Keratinocyte (primary cell): ENCODE measurements around the gene GCC2. TPM values are rescaled to one million over a fixed set of nuclear protein-coding genes. Genes with fewer than 3 reads are reported as not detected.

Experiments
- DNase-seq: peaks from one replicate; pipeline ENCODE4 v3.0.0-alpha.2; 2011; ENCODE audit warnings: low read depth, missing footprints, low spot score
- FAIRE-seq: peaks from 2 replicates; lab custom pipeline; 2011; peaks lifted over from hg19 to GRCh38; lab: Jason Lieb, UNC
- H2AFZ ChIP-seq: 2 replicates; pipeline ENCODE4 v1.6.0; 2012; ENCODE audit warnings: low read length, control low read depth, inconsistent platforms; ENCODE audit not compliant: control insufficient read depth
- H3K27ac ChIP-seq: 2 replicates; pipeline ENCODE4 v1.5.1; 2011; ENCODE audit warnings: low read length; ENCODE audit not compliant: control insufficient read depth, insufficient read depth
- H3K27me3 ChIP-seq: 3 replicates; pipeline ENCODE4 v1.6.0; 2011; ENCODE audit warnings: low read length; ENCODE audit not compliant: control insufficient read depth, insufficient read depth; ENCODE audit errors: extremely low read depth
- H3K36me3 ChIP-seq, 2 experiments: 2 replicates in 1 of 2; 3 replicates in 1 of 2; pipeline ENCODE4 v1.5.1; 2011; ENCODE audit warnings: low read length in 2 of 2, mild to moderate bottlenecking in 1 of 2; ENCODE audit not compliant: control insufficient read depth in 2 of 2, insufficient read depth in 2 of 2; ENCODE audit errors: extremely low read depth in 1 of 2
- H3K4me1 ChIP-seq: 3 replicates; pipeline ENCODE4 v1.5.1; 2011; ENCODE audit warnings: low read length; ENCODE audit not compliant: control insufficient read depth, insufficient read depth; ENCODE audit errors: extremely low read depth
- H3K4me2 ChIP-seq: 3 replicates; pipeline ENCODE4 v1.6.0; 2011; ENCODE audit warnings: low read depth, low read length; ENCODE audit not compliant: control insufficient read depth, insufficient read depth; ENCODE audit errors: extremely low read depth
- H3K4me3 ChIP-seq, 3 experiments: fragments of 200-600 bp in 1 of 3; sonication (generic) in 1 of 3; 2 replicates in 2 of 3; 3 replicates in 1 of 3; pipeline ENCODE4 v1.5.1; 2011 to 2016; ENCODE audit warnings: low read length in 3 of 3, mild to moderate bottlenecking in 3 of 3, control low read depth in 2 of 3, inconsistent platforms in 1 of 3, low read depth in 1 of 3, mixed read lengths in 1 of 3, mixed run types in 1 of 3, moderate library complexity in 1 of 3; ENCODE audit not compliant: control insufficient read depth in 2 of 3, insufficient read depth in 2 of 3; ENCODE audit errors: extremely low read depth in 1 of 3
- H3K79me2 ChIP-seq: 2 replicates; pipeline ENCODE4 v1.6.0; 2012; ENCODE audit warnings: low read length; ENCODE audit not compliant: control insufficient read depth, insufficient read depth
- H3K9ac ChIP-seq: 3 replicates; pipeline ENCODE4 v1.6.0; 2011; ENCODE audit warnings: low read length; ENCODE audit not compliant: control insufficient read depth, insufficient read depth; ENCODE audit errors: extremely low read depth
- H3K9me1 ChIP-seq: 3 replicates; pipeline ENCODE4 v1.6.0; 2011; ENCODE audit warnings: low read length; ENCODE audit not compliant: control insufficient read depth, insufficient read depth; ENCODE audit errors: extremely low read depth
- H3K9me3 ChIP-seq: 2 replicates; pipeline ENCODE4 v1.5.1; 2012; ENCODE audit warnings: low read depth, low read length; ENCODE audit not compliant: control insufficient read depth
- H4K20me1 ChIP-seq: 3 replicates; pipeline ENCODE4 v1.6.0; 2011; ENCODE audit warnings: low read length; ENCODE audit not compliant: control insufficient read depth, insufficient read depth; ENCODE audit errors: extremely low read depth
- EZH2 ChIP-seq: IDR thresholded peaks from one replicate; pipeline ENCODE4 v1.6.1; 2012; ENCODE audit warnings: inconsistent platforms, mild to moderate bottlenecking, low read length, moderate library complexity
- dilution Hi-C: fragments of 300-500 bp; cut with MboI; formaldehyde crosslinking; loops from one replicate; pipeline ENCODE4 v1.7.0; 2020; ENCODE audit warnings: low sequenced_read_pairs; ENCODE audit not compliant: extremely low pct_ligation_motif_present
- polyA plus RNA-seq, 5 experiments: library from polyadenylated mRNA; depleted of rRNA in 3 of 5; stranded (reverse) in 3 of 5; stranded (forward) in 1 of 5; unstranded in 1 of 5; fragments of >200 nt; gene quantifications; 1 replicate in 1 of 5; 2 replicates in 3 of 5; 3 replicates in 1 of 5; pipeline versions ENCODE4 v1.2.1 to v1.2.3, GENCODE V29; 2011 to 2012; ENCODE audit warnings: missing spikeins in 2 of 5, low read depth in 1 of 5, low replicate concordance in 1 of 5
- TF ChIP-seq, protein P1 (sequence below), 3 experiments: IDR thresholded peaks in 1 of 3; conservative IDR thresholded peaks in 1 of 3; optimal IDR thresholded peaks in 1 of 3; 2 replicates in 2 of 3; 3 replicates in 1 of 3; pipeline versions ENCODE3 to v1.5.1; 2011; ENCODE audit warnings: low read length in 3 of 3, mild to moderate bottlenecking in 3 of 3, moderate library complexity in 2 of 3, control low read depth in 1 of 3, inconsistent platforms in 1 of 3; ENCODE audit not compliant: insufficient read depth in 2 of 3; ENCODE audit errors: extremely low read depth in 1 of 3

The GCC2 gene
- polyA plus RNA-seq, 1 donor (not counting 4 experiments of a cell fraction or from before 2014, with no cell fraction given): 8.4 TPM

DNA sequence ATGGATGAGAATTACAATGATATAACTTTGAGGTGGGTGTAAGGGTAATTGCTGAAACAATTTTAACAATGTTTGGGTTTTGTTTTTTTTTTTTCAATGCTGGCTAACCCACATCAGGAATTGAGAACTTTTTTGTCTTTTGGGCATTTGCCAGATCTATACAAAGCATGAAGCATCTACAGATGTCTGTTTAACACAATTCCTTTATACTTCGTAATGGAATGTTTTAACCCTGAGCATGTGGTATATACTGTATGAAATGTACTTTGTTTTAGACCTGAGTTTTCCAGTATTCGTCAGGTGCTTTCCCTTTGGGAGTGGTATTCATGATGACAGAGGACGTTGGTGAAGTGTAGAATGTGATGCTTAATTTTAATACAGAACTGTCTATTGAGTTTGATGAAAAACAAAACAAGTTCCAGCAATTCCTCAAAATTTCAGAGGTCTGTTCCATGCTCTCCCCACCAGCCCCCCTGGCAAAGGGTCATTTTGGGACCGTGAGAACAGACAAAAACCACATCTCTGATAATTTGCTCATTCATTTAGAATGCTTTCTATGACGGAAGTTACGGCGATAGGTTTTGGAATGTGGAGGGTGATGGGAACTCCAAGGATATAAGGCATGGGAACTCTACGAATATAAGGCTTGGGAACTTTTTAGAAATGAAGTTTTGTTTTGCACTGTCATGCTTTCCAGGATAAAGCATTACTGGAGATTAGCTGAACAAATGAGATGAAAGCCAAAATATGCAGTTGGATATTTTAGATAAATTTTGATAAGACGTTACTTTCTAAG lies 99.4 kb downstream of the GCC2 start:
- no peak overlapping the region for H3K4me2 ChIP-seq
- TF ChIP-seq, protein P1, sequence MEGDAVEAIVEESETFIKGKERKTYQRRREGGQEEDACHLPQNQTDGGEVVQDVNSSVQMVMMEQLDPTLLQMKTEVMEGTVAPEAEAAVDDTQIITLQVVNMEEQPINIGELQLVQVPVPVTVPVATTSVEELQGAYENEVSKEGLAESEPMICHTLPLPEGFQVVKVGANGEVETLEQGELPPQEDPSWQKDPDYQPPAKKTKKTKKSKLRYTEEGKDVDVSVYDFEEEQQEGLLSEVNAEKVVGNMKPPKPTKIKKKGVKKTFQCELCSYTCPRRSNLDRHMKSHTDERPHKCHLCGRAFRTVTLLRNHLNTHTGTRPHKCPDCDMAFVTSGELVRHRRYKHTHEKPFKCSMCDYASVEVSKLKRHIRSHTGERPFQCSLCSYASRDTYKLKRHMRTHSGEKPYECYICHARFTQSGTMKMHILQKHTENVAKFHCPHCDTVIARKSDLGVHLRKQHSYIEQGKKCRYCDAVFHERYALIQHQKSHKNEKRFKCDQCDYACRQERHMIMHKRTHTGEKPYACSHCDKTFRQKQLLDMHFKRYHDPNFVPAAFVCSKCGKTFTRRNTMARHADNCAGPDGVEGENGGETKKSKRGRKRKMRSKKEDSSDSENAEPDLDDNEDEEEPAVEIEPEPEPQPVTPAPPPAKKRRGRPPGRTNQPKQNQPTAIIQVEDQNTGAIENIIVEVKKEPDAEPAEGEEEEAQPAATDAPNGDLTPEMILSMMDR (optimal IDR thresholded peaks at IDR 0.05 in 1 of 3, IDR thresholded peaks at IDR 0.05 in 1 of 3, conservative IDR thresholded peaks at IDR 0.05 in 1 of 3; ENCODE audit: extremely low read depth in 1 of 3, insufficient read depth in 2 of 3, low read length in 3 of 3): no peak
- no peak for TF ChIP-seq EZH2
- no peak overlapping the region for H3K4me3 ChIP-seq
- H3K9me3 ChIP-seq: no peaks in the 10 kb centered on the region
- H3K27ac ChIP-seq: no peak overlapping the region
- DNase-seq (no peak), FAIRE-seq (no peak)
- H3K36me3 ChIP-seq: no peaks in the 10 kb centered on the region
- no peaks in the 10 kb centered on the region for H3K9me1 ChIP-seq
- no peak overlapping the region for H2AFZ ChIP-seq
- H3K9ac ChIP-seq: no peak overlapping the region
- no peaks in the 10 kb centered on the region for H3K4me1 ChIP-seq
- no peaks in the 10 kb centered on the region for H4K20me1 ChIP-seq
- dilution Hi-C loops: no loop called here
- H3K79me2 ChIP-seq: peaks cover 73% of the 10 kb centered on the region
- H3K27me3 ChIP-seq: no peaks in the 10 kb centered on the region

DNA sequence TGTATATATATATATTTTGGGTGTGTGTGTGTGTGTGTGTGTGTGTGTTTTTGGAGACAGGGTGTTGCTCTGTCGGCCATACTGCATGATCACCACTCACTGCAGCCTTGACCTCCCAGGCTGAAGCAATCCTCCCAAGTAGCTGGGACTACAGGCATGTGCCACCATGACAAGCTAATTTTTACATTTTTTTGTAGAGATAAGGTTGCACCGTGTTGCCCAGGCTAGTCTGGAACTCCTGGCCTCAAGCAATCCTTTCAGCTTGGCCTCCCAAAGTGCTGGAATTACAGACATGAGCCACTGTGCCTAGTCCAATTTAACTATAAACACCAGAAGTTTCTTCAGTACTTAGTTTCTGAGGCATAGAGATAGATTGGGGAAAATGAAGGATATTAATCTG lies 103.6 kb downstream of the GCC2 start:
- H3K9me1 ChIP-seq: no peaks in the 10 kb centered on the region
- TF ChIP-seq, protein P1 (optimal IDR thresholded peaks at IDR 0.05 in 1 of 3, IDR thresholded peaks at IDR 0.05 in 1 of 3, conservative IDR thresholded peaks at IDR 0.05 in 1 of 3; ENCODE audit: extremely low read depth in 1 of 3, insufficient read depth in 2 of 3, low read length in 3 of 3): no peak
- no peak for TF ChIP-seq EZH2
- FAIRE-seq (no peak), DNase-seq (no peak)
- H3K4me3 ChIP-seq: no peak overlapping the region
- no peak overlapping the region for H2AFZ ChIP-seq
- peaks cover 77% of the 10 kb centered on the region for H3K79me2 ChIP-seq
- H3K4me1 ChIP-seq: peaks cover 3% of the 10 kb centered on the region
- H4K20me1 ChIP-seq: no peaks in the 10 kb centered on the region
- no peak overlapping the region for H3K27ac ChIP-seq
- H3K9ac ChIP-seq: no peak overlapping the region
- no peaks in the 10 kb centered on the region for H3K27me3 ChIP-seq
- H3K9me3 ChIP-seq: no peaks in the 10 kb centered on the region
- H3K4me2 ChIP-seq: no peak overlapping the region
- dilution Hi-C loops: no loop called here
- H3K36me3 ChIP-seq: no peaks in the 10 kb centered on the region
